GM19463 (cell line): ENCODE results near the gene TEX38.
"Not testable (repeated sequence)": the region's sequence is repeated elsewhere in the genome, so short reads cannot be mapped to it uniquely, and the experiment has no call there.

ENCODE experiments used
- ATAC-seq: cut with Tn5 transposase; IDR thresholded peaks from one replicate; pipeline ENCODE4 v1.9.1; 2021; ENCODE audit warnings: mild to moderate bottlenecking, moderate library complexity; ENCODE audit not compliant: unreplicated experiment

The TEX38 gene

GRCh38 chr1:46687093-46687659, 15.5 kb downstream of the TEX38 start:
- no peak for ATAC-seq

DNA sequence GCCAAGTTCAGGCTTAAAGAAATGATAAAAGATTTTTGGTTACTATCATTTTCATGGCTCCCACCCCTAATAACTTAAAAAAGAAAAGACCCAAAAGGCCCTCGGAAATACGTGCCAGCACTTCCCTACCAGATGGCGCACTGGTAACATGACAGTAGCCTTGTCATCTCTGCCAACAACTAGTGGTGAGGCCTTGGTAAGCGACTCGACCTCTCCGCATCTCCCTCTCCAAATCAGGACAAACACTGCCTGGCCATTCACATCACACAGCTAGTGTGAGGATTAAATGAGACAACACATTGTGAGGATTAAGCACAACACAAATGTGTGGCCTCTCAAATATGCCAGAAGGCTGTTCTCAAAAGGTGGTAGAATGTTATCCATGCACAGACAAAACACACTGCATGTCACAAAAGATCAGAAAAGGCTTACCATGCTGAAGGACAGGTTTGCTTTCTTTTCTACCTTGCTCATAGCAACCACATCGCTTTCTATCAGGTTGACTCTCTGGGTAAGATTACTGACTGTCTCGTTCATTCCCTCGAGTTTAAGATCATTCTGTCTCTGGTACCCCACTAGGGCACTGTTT, 16.4 kb downstream of the TEX38 start:
- no peak for ATAC-seq

DNA sequence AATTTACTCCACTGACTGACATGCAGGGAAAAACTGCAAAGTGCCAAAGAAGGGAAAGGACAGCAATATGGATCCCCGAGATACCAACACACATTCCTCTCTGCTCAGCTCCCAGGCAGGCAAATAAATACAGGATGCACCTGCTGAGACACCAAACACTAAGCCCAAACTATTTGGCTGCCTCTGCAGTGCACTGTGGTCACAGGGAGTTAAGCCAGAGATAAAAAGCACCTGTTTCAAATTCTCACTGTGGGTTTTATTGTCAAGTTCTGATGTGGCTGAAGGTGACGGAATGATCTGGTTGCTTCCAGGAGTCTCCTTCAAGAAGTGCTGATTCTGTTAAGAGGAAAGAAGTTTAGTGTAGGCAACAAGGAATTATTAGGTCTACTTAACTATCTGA, 17.7 kb downstream of the TEX38 start:
- ATAC-seq, result no peak

DNA sequence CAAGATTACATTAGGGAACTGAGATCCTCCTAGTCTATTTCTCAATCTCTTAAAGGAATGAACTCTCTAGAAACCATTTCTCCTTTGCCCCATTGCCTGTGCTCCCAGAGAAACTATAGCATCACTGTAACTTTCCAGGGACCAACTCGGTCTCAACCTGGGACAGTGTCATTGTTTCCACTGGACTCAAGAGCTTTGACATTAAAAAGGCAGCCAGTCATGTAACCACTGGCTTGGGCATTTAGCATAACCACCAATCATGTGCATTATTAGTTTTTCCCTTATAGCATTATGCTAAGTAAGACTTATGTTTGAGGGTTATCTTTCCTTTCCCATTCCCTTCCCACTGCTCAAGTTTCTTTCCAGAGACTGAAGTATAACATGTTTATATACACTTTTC, 18.2 kb downstream of the TEX38 start:
- ATAC-seq, result no peak

DNA sequence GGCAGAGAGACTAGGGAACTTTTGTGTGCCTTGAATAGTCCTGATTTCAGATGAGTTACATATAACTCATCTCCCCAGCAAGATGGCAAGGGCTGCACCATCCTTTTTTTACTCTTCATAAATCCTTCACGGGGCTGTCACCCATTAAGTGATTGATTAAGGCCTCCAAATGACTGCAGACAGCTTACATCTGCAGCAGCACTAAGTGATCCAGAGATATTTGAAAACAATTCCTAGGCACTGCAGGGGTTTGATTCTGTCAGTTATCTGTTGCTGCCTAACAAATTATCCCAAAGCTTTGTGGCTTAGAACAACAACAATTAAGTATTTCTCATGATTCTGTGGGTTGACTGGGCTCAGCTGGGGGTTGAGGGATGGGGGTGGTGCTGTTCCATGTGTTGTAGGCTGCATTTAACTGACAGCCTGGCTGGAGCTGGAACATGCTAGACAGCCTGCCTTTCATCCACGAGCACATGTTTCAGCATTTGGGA, 19.3 kb downstream of the TEX38 start:
- no peak for ATAC-seq

DNA sequence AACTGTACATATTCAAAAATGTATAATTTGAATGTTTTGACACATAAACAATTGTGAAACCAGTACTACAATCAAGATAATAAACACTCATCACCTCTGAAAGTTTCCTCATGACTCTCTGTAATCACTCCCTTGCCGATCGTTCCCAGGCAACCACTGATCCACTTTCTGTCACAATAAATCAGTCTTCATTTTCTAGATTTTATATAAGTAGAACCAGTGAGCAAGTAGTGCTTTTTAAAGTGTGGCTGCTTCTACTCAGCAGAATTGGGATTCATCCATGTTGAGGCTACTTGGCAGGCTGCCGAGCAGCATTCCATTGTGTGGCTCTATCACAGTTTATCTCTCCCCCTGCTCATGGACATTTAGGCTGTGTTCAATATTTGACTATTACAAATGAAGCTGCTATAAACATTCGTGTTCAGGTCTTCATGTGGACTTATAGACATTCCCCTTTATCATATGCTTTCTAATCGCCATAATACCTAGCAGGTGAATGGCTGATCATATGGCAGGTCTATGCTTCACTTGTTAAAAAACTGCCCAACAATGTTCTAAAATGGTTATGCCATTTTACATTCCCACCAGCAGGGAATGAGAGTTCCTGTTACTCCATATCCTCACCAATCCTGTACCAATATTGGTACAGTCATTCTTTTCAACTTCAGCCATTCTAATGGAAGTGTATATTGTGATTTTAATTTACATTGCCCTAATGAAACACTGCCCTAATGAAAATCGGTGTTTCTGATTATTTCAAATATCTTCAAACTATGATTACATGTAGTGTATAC, 20.5 kb downstream of the TEX38 start:
- ATAC-seq, result no peak

DNA sequence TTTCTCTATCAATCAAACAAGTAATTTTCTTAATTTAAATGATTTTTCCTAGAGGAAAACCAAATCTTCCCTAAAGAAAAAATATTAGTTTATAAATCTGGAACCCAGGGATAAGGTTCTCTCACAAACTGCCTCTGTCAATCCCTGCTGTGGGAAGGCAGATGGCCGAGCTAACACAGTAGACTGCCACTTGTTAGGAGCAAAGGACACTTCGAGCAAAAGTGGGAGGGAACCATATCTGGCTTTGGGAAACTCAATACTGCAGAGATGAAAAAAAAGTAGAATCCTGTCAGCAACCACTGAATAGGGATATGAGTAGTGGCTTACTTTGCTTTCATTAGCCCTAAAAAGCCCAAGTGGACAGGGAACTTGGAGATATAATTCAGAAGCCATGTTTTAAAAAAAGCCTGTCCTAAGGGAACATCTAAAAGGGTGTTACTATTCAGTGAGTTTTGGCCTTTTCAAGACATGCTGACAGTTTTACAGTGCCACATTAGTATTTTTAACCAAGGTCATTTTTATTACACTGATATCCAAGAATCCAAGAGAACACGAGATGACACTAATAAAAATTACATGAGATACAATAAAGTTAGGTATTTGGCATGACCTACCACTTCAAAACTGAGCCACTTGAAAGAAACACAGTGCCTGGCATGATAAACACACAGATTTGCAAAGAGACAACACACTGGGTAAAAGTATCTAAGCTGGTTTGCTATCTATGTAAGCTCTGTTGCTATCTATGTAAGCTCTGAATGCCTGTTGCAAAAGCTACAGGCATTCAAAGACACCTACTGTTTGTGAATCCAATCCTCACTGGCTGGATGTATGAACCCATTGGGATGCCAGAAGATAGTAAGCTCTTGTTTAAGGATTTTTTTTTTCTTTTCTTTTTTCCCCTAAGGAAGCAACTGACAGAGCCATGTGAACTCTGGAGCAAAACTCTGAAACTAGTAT, 21.4 kb downstream of the TEX38 start:
- ATAC-seq, result no peak

GRCh38 chr1:46694676-46695075, 23.0 kb downstream of the TEX38 start:
- not testable (repeated sequence) for ATAC-seq

DNA sequence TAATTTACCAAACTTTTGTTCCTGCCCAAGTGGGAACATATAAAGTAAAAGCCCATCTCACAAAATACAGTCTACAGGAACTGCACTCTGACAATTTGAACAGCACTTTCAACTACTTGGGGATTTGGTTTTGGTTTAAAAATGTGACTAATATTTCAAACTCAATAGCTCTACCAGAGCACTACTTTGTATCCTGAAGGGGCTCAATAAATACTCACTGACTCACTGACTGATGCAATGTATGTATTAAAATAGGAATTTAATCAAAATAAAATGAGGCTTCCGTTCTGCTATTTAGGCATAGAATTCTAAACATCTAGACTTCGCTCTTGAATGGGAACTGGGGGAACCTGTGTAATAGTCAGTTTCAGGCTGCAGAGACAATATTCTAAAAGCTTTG, 25.4 kb downstream of the TEX38 start:
- no peak for ATAC-seq

GRCh38 chr1:46699666-46700065, 28.0 kb downstream of the TEX38 start:
- no peak for ATAC-seq

DNA sequence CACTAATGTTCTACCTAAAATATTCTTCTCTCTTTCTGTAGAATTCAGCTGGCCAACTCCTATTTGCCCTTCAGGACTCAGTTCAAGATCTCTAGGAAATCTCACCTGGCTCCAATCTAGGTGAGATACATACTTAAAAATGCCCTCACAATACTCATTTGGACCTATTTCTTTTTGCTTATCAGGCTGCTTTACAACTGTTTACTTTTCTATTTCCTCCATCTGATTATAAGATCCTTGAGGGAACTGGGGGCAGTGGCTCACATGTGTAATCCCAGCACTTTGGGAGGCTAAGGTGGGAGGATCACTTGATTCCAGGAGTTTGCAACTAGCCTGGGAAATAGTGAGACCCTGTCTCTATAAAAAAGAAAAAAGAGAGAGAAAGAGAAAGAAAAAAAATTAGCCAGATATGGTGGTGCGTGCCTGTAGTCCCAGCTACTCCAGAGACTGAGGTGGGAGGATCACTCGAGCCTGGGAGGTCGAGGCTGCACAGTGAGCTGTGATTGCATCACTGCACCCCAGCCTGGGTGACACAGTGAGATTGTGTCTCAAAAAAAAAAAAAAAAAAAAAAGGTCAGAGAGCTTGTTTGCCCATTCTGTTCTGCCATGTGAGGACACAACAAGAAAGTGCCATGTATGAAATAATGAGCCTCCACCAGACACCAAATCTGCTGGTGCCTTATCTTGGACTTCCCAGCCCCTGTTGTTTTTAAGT, 32.4 kb downstream of the TEX38 start:
- no peak for ATAC-seq

DNA sequence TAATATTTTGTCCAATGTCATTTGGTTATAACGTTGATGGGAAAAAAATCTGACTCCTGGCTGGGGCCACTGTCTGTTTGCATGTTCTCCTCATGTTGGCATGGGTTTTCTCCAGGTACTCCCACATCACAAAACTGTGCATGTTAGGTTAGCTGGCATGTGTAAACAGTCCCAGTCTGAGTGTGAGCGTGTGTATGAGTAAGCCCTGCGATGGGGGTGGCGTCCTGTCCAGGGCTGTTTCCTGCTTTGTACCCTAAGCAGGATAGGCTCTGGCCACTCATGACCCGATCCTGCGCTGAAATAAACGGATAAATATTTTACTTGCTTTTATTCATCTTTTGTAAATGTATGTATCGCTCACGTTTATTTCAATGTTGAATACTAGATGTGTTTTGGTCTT, 33.8 kb downstream of the TEX38 start:
- no peak for ATAC-seq

DNA sequence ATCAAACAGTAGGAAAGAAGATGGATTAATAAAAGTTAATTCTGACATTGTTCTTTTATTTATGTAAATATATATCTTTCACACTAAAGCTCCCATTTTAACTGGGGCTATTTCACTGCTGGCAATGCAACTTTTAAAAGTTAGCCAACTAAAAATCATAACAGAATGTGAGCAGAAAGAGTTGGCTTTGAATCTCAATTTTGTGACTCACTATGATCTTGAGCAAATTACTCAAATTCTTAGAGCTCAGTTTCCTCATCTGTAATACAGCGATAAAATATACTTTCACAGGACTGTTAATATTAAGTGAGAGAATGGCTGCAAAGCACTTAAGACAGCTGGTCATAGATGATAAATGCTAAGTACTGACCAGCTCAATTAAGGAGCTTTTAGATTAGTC, 36.5 kb downstream of the TEX38 start:
- no peak for ATAC-seq

DNA sequence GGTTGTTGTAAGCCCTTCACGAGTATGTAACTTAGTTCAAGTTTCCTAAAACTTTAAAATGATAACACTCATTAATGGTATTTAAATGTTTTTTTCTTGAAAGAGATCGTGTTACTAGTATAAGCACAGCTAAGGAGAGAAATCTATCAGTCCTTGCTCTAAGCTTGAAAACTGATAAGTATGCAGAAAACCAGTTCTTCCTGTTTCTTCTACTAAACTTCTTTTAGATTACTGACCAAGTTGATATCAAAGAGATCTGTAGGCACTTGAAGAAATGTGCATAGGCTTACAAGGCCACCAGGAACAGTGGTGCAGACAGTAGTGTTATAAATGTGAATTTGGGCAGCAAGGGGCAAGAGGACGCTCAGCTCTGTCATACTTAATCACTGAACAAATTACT, 43.3 kb downstream of the TEX38 start:
- no peak for ATAC-seq

- no peak for ATAC-seq
Observed at GRCh38 chr1:46717654-46718053, 46.0 kb downstream of the TEX38 start.

DNA sequence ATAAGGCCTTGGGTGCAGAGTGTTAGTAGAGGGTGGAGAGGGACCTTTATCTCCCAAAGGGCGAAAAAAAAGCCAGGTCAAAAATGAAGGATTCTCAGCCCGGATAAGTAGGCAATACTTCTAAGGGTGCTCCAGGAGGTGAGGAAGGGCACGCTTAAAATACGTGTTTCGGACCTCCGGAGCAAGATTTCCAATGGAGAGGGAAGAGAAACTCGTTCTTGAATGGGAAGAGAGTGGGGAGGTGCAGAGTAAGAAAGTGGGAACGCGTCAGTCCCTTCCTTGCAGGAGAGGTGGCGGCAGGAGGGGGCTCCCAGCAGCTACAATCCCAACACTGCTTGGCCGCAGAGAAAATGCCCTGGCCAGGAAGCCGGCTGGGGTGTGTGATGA, 46.7 kb downstream of the TEX38 start:
- no peak for ATAC-seq

GRCh38 chr1:46718727-46719622, 47.3 kb downstream of the TEX38 start, which contains the start of gene EFCAB14:
Gene EFCAB14 (minus strand): TSS chr1:46719114. CDS start chr1:46718087, 1,027 bp downstream.
- peak; percentile 98 for ATAC-seq

DNA sequence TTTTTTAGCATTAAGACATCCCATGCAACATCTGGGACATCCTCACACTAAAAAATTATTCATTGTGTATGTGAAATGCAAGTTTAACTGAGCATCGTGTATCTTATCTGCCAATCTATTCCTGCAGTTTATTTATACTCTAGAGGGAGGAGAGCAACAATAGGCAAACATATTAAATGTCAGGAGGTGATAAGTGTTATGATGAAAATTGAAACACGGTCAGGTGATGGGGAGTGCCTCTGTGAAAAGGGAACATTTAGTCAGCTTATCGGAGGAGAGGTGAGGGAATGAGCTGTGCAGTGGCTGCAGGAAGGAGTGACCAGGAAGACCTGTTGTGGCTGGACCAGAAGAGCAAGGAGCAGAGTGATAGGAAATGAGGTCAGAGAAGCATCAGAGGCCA, 48.0 kb downstream of the TEX38 start:
- no peak for ATAC-seq

DNA sequence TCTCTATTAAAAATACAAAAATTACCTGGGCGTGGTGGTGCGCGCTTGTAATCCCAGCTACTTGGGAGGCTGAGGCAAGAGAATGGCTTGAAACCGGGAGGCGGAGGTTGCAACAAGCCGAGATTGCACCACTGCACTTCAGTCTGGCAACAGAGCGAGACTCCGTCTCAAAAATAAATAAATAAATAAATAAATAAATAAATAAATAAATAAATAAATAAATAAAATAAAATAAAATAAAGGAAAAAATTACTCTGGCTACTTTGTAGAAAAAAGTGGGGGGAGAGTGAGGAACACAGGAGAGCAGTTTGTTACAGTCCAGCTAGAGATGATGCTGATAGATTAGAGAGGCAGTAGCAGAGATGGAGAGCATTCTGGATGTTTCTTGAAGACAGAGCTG, 48.7 kb downstream of the TEX38 start:
- not testable (repeated sequence) for ATAC-seq
